HFF-Myc (cell line): ENCODE data around the gene FAM151A.

Experiments used
- DNase-seq: peaks from one replicate; pipeline ENCODE4 v3.0.0-alpha.2; 2011; ENCODE audit warnings: low read depth; ENCODE audit errors: extremely low read depth
- H3K4me3 ChIP-seq: replicated peaks from 2 replicates; pipeline ENCODE4 v1.5.1; 2011; ENCODE audit warnings: low read depth, mild to moderate bottlenecking, control low read depth, low read length
- CTCF ChIP-seq: IDR thresholded peaks from 2 replicates; pipeline ENCODE4 v1.5.1; 2012; ENCODE audit warnings: mild to moderate bottlenecking, low read depth, low read length, control low read depth; ENCODE audit errors: missing control alignments

The FAM151A gene

GRCh38 chr1:54577612-54578011 is 45.7 kb downstream of the FAM151A start:
- DNase-seq: no peak
- no peak for TF ChIP-seq CTCF
- H3K4me3 ChIP-seq: no peak overlapping the region

GRCh38 chr1:54575605-54576290 is 47.6 kb downstream of the FAM151A start:
- no peak for DNase-seq
- no peak for TF ChIP-seq CTCF
- H3K4me3 ChIP-seq: no peak overlapping the region

GRCh38 chr1:54575161-54575560 is 48.2 kb downstream of the FAM151A start:
- no peak for DNase-seq
- H3K4me3 ChIP-seq: no peak overlapping the region
- TF ChIP-seq CTCF: no peak

GRCh38 chr1:54574158-54574778 is 49.1 kb downstream of the FAM151A start:
- no peak for TF ChIP-seq CTCF
- DNase-seq: no peak
- no peak overlapping the region for H3K4me3 ChIP-seq

GRCh38 chr1:54572542-54572850 is 50.8 kb downstream of the FAM151A start:
- H3K4me3 ChIP-seq: no peak overlapping the region
- no peak for TF ChIP-seq CTCF
- no peak for DNase-seq

- no peak overlapping the region for H3K4me3 ChIP-seq
- no peak for DNase-seq
- no peak for TF ChIP-seq CTCF
Measured at GRCh38 chr1:54571803-54572541, 51.4 kb downstream of the FAM151A start.
